Sciatic nerve (tissue), 2 donors: ENCODE measurements around the gene PKMYT1. TPM values are rescaled to one million over a fixed set of nuclear protein-coding genes. Genes with fewer than 3 reads are reported as not detected.

Experiments
- ATAC-seq: fragments of 200-7000 bp; cut with Tn5 transposase; one replicate; pipeline ENCODE4 v1.9.1; 2020; ENCODE audit warnings: mild to moderate bottlenecking, moderate library complexity
- DNase-seq: peaks from one replicate; pipeline ENCODE4 v3.0.0-alpha.2; 2020; ENCODE audit warnings: low spot score
- intact Hi-C: fragments of 100-400 bp; cut with DNase I; formaldehyde crosslinking; loops from one replicate; pipeline ENCODE4 v1.14.2; 2022
- total RNA-seq: library from RNA; stranded (reverse); fragmentation: NEBNext Ultra II Directional; extraction: Animal tissue kit (Norgen Biotek cat#: 25700); gene quantifications from one replicate; pipeline ENCODE4 v1.2.1, GENCODE V29; 2021
- donor health status: DM: no; HTN: no; CAD: no.
- donor health status: DM: no; HTN: no; CAD: no.

The PKMYT1 gene
- total RNA-seq, 1 donor from 2014 or later, result 1.9 TPM

DNA sequence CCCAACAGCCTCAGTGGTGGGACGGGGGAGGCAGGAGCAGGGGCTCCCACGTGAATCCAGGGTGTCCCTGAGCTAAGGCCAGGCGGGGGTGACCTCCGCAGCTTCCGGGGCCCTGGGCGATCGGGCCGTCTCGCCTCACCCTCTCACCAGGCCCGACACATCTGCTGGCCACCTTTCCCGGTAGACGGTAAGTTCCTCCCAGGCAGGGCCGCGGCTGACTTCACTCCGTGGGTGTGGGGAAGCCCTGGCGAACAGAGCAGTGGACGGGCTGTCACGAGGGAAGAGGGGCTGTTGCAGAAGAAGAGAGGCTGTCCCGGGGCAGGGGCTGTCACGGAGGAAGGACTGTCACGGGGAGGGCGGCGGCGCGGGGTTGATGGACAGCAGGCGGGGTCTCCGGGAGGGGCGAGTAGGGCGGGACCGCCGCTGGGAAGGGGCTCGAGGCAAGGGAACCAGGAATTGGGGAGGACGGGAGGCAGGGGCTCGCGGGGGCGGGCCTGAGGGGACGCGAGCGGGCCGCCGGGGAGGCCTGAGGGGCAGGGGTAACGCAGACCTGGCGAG is 498 bp downstream of the PKMYT1 start:
- no peak for DNase-seq
- ATAC-seq, result no peak
- intact Hi-C loops, result no loop called here

DNA sequence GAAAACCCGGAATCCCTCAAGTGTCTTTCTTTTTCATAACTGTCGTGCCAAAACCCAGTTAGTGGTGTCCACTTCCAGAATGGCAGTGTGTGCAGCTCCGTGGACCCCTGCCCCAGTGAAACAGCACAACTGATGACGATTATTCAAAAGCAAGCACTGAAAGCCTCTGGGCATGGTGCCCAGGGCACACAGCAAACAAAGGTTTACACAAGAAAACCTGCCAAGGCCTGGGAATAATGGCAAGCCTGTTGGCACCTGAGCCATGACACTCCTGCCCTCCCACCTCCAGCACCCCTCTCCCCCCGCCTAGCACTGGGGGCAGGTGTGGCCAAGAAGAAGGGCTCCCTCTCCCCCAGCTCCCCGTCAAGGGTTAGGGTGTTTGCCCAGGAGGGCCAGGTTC is 2.8 kb downstream of the PKMYT1 start:
- intact Hi-C loops, result no loop called here
- ATAC-seq, result no peak

DNA sequence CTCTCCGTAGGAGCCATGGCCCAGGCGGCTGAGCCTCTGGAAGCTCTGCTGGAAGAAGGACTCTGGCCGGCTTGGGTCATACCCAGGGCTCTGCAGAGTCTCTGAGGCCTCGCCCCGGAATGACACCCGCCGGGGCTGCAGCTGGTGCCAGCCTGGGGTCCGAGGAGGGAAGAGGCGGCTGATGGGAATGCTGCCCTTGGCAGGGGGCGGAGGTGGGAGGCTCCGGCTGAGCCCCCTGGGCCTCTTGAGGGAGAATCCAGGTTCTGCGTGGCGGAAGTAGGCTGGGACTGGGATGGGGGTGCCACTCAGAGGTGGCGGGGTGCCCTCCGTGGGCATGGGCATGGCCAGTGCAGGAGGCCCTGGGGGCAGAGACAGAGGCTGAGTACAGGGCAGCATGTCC is 3.6 kb downstream of the PKMYT1 start:
- no peak for ATAC-seq
- intact Hi-C loops, result no loop called here
- DNase-seq, result no peak

More for the DNA sequence above, 2.8 kb downstream of the PKMYT1 start:
- DNase-seq, result no peak

DNA sequence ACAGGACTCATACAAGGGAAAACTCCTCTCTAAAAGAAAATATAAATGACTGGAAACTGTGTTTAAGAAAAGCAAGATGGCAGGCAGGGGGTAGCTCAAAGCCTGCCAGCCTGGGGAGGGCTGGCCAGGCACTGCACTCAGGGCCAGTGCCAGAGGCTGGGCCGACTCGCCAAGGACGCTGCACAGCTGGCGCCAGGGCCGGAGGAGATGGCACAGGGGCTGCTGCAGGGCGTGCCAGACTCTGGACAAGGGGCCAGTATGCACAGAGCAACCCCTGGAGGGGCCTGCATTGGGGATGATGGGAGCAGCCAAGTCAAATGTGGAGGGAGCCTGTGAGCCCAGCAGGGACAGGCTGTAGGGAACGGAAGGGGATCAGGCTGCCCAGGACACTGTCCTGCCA is 4.0 kb downstream of the PKMYT1 start:
- intact Hi-C loops, result no loop called here
- ATAC-seq (no peak), DNase-seq (no peak)

DNA sequence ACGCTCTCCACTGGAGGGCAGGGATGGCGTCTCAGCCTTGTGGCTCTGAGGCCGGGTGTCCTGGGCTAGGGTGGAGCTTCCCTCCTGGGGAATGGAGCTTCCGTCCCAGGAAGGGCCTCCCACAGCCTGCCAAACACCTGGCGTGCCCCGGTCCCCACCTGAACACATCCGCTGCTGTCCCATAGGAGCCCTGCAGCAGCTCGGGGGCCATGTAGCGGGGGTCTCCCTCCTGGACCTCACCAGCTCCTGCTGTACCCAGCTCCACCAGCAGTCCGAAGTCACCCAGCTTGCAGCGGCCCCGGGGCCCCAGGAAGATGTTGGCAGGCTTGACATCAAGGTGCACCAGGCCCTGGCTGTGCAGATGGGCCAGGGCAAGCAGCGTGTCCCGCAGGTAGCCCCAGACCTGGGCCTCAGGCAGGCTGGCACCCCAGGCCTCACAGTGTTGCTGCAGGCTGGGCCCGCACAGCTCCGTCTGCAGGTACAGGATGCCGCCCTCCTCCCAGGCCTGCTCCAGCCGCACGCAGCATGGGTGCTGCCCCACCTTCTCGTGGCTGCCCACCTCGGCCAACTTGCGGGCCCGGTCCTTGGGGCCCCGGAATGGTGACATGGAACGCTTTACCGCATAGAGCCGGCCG is 5.0 kb downstream of the PKMYT1 start:
- ATAC-seq (no peak), DNase-seq (no peak)
- intact Hi-C loops, result no loop called here

DNA sequence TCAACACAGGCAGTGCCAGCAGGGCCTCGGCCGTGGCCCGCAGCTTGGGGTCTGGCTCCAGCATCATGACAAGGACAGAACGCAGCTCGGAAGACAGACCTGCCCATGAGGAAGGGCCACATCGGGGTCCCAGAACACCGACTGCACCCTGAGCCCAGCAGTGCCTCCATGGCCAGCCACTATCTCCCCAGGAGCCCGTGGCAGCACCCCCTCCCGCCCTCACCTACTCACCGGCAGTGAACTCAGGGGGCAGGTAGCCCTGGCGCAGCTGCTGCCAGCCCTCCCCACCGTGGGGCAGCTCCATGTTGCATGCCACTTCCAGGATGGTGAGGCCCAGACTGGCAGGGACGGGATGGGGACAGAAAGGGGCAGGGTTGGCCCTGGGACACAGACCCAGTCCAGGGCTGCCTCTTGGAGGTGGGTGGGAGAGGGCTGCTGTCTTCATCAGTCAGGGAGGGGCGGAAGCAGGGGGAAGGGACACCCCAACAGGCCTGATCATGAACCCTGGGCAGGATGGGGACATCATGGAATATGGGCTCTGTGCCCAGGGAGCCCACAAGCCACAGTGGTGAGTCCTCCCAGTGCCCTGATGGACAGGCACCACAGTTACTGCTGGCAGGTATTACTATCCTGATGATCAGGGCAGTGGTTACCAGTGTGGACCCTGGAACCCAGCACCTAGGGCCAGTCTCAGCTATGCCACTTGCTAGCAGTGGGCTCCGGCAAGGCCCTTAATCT is 5.8 kb downstream of the PKMYT1 start:
- DNase-seq (no peak), ATAC-seq (no peak)
- intact Hi-C loops, result no loop called here

DNA sequence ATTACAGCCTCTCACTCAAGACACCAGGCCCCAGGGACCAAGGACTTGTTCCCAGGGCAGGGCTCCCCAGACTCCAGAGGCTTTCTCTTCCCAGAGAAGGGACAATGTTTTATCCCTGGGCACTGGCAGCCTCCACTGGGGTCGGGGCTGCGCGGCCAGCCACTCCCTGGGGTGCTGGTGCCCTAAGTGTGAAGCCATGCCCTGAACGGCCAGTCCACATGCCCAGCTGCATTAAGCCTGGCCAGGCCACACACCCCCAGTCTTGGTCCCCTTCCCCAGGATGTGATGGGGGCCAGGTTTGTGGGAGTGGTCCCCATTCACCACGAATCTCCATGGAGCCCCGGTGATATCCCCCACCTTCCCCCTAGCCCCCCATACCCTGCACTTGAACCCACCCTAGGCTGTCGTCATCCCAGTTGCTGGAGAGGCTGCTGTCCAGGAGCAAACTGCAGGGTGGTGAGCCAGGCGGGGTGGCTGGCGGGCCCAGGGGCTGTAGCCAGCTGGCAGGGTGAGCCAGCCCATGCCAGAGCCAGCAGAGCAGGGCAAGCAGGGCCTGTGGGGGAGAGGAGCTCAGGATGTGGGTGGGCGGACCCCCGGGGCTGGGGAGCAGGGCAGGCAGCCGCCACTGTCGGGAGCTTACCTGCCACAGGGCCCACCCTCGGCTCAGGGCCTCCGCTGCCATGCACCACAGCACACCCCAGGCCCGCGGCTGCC is 6.5 kb downstream of the PKMYT1 start:
- DNase-seq (no peak), ATAC-seq (no peak)
- intact Hi-C loops, result no loop called here

DNA sequence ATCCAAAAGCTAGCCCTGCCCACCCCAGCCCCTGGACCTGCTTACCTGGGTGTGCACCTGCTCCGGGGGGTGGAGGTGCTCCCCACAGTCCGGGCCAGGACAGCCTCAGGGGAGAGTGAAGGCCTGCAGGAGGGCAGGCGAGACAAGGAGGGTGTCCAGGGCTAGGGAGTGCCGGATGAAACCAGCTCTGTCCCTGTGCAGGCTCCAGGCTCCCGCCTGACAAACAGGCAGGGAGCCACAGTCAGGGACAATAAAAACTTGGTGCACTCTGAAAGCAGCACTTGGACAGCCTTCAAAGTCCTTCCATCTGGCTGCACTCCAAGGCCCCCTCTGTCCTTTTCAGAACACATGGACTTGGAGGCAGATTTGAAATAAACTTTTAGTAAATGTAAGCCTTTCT is 7.2 kb downstream of the PKMYT1 start:
- intact Hi-C loops, result no loop called here
- ATAC-seq (no peak), DNase-seq (no peak)

DNA sequence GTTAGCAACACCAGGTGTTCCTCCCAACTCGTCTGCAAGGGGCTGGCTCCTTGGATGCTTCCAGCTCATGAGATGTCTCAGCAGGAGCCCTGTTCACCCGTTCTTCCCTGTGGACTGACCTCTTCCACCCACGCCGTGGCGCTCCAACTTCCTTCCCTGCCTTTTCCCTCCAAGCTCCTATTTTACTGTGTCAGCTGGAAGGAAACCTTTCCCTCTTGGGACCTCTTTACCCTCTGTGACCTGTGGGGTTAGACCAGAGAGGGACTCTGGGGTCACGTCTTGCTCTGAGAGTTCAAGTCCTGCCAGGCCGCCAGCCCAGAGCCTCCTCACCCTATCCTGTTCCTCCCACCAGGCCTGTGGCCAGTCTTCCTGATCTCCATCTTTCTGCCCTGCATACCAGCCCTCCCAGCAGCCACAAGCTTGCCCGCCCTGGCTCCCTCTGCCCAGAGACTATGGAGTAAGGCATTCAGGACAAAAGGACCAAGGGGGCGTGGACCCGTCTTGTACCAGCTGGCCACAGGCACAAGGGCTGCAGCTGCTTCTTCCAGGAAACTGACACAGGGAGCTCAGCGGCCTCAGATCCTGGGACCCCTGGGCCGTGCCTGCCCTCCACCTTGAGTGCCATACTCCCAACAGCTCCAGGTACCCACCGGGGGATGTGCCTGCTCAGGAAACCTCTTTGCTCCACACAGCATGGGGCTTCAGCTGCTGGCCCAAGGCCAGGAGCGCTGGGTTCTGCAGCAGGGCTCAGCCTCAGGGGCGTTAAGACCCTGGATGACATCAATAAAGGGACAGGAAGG is 8.1 kb downstream of the PKMYT1 start:
- DNase-seq (no peak), ATAC-seq (no peak)
- intact Hi-C loops, result no loop called here

DNA sequence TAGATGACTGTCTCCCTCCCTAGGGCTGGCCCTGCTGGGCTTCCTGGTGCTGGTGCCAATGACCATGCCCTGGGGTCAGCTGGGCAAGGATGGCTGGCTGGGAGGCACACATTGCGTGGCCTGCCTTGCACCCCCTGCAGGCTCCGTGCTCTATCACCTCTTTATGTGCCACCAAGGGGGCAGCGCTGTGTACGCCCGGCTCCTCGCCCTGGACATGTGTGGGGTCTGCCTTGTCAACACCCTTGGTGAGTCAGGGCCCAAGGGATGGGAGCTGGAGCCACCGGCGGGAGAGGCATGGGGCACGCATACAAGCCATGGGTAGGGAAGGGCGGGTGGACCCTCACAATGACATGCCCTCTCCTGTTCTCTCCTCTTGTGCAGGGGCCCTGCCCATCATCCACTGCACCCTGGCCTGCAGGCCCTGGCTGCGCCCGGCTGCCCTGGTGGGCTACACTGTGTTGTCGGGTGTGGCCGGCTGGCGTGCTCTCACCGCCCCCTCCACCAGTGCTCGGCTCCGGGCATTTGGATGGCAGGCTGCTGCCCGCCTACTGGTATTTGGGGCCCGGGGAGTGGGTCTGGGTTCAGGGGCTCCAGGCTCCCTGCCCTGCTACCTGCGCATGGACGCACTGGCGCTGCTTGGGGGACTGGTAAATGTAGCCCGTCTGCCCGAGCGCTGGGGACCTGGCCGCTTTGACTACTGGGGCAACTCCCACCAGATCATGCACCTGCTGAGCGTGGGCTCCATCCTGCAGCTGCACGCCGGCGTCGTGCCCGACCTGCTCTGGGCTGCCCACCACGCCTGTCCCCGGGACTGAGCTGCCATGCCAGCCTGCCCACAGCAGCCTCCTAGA is 8.9 kb downstream of the PKMYT1 start:
- DNase-seq (no peak), ATAC-seq (no peak)
- intact Hi-C loops, result no loop called here

DNA sequence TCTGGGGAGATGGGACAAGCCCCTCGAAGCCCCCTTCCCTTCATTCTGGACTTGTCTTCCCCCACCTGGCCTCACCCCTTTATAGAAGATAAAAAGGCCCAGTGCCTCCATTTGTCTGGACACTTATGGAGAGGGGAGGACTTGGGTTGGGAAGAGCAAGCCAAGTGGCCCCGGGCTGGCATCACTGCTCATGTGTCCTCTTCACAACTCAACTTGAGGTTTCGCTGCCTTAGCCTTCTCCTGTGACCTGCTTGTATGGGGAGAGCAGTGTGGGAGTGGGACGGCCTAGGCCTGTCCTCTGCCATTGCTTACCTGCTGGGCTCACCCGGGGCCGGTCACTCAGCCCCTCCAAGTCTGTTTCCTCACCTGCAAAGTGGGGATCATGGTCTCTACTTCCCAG is 9.7 kb downstream of the PKMYT1 start:
- DNase-seq (no peak), ATAC-seq (no peak)
- intact Hi-C loops, result no loop called here

DNA sequence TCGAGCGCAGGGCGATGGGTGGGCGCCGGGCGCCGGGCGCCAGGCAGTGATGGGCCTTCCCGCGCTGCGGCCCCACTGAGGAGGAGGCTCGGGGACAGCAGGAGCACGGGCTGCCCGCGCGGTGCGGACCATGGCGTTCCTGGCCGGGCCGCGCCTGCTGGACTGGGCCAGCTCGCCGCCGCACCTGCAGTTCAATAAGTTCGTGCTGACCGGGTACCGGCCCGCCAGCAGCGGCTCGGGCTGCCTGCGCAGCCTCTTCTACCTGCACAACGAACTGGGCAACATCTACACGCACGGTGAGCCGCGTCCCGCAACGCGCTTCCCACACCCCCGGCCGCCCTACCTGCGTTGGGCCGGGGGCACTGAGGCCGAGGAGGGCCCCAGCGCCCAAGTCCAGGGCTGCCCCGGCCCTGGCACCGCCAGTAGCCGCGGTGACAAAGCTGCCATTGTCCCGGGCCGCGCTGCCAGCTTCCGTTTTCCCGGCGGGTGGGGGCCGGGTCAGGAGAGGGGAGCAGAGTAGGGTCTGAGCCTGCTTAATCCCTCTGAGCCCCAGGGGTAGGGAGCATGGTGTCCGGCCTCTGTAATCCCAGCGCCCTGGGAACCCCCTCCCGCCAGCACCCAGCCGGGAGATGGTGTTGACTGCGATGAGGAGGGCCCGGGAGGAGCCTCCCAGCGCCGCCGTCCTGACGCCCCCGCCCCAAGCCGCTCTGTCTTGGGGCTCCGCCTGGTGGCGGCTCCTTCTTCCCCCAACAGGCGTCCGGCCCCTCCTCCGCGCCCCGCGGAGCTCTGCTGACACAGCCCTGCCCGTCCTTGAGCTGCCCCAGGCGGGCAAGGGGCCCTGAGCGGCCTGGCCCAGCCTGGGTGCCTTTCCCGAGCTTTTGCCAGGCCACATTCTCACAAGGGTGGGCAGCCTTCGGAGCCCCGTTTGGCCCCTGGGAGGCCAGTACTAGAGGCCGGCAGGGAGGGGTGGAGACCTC is 10.4 kb downstream of the PKMYT1 start:
- peak; percentile 81 for DNase-seq
- intact Hi-C loops, result no loop called here
- ATAC-seq, result peak; percentile 33

DNA sequence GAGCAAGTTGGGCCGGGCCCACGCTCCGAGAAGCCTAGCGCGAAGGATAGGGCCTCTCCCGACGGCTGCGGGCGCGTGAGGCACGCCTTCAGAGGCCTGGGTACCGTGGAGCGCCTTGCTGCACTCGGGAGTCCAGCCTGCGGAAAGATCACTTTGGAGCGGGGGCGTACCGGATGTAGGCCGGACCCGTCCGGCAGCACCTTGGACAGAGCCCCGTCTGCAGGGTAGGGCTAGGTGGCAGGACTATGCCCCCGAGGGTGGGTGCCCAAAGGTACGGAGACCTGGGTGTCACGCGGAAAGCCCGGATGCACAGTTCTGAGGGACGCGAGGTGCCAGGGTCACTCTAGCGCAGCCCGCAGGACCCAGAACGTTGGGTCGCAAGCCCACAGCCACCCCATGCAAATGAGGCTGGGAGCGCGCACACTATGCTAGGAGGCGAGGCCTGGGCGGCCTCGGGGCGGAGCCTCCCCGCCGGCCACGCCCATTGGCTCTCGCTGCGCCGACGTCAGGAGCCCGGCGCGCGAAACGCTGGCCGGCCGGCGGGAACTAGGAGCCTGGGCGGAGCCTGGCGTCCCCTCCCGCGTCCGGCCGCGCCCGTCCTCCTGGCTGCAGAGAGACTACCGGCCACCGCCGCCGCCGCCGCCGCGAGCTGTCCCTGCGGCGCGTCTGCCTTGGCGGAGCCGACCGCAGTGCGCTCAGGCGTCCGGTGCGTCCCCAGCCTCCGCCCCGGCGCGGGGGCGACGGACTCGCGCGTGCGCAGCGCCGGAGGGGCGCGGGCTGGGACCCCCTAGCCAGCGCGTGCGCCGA is 11.3 kb downstream of the PKMYT1 start, which contains the start of gene PAQR4:
PAQR4 (plus strand) TSS at position 611 of the 807 bp plus-strand sequence. CDS start 327 bp downstream, outside the sequence.
- intact Hi-C loops, result no loop called here
- peak; percentile 92 for ATAC-seq
- peak; percentile 89 for DNase-seq

DNA sequence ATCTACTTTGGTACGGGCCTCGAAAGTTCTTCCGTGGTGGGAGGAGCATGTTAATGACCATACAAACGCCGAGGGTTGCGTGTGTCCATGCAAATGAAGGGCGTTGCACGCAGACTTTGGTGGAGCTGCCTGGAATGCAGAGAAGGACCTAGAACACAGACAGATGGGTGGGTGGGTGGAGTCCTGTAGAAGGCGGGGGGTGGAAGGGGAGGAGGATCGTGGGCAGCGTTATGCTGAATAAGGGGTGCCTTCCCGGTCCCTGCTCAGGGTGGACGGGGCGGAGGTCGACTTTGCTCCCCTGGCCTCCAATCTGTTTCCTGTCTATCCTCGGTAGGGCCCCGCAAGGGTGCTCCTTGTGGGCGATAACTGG is 11.9 kb downstream of the PKMYT1 start:
- DNase-seq, result no peak
- intact Hi-C loops, result no loop called here
- ATAC-seq, result no peak

DNA sequence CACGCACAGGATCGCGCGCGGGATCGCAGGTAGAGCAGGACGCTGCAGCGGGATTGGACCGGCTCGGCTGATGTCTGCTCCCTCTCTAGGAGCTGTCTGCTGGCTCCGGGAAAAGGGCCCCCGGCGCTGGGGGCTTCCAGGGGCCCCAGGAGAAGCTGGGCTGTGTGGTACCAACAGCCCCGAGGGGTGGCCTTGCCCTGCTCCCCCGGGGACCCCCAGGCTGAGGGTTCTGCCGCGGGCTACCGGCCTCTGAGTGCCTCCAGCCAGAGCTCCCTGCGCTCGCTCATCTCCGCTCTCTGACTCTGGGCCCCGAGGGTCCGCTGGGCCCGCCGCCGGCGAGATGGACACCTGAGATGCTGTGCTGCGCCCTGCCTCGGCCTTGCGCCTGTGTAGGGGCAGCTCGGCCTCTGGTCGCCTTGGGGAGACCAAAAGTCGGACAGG is 12.5 kb downstream of the PKMYT1 start:
- intact Hi-C loops, result no loop called here
- DNase-seq (no peak), ATAC-seq (no peak)

DNA sequence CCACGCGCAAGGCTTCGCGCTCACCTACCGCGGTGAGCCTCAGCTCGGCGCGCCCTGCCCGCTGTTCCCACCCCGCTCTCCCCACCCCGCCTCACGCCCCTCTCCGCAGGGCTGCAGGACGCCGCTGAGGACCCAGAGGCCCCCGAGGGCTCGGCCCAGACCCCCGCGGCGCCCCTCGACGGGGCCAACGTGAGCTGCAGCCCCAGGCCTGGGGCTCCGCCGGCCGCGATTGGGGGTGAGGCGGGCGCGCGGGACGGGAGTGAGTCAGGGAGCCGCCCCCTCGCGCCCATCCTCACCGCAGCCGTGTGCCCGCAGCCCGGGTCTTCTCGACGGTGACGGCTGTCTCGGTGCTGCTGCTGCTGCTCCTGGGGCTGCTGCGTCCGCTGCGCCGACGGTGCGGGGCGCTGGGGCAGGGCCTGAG is 13.0 kb downstream of the PKMYT1 start:
- DNase-seq (no peak), ATAC-seq (no peak)
- intact Hi-C loops, result no loop called here
